H1 (cell line): ENCODE results near the gene FBXO34. TPM values are rescaled to one million over a fixed set of nuclear protein-coding genes. Genes with fewer than 3 reads are reported as not detected.

Source experiments
- POU5F1 ChIP-seq: IDR thresholded peaks from 2 replicates; pipeline ENCODE4 v1.6.1; 2011; ENCODE audit warnings: low read depth, mild to moderate bottlenecking, low read length, moderate library complexity
- polyA plus RNA-seq, 7 experiments: library from polyadenylated mRNA; depleted of rRNA in 3 of 7; stranded (reverse) in 5 of 7; unstranded in 2 of 7; fragments of >200 nt in 5 of 7; fragments of 200-250 nt in 2 of 7; gene quantifications; 1 replicate in 5 of 7; 2 replicates in 1 of 7; 4 replicates in 1 of 7; pipeline versions ENCODE4 v1.2.1 to v1.2.3, GENCODE V29; 2011 to 2013; ENCODE audit warnings: missing spikeins in 2 of 7, mixed read lengths in 2 of 7
- total RNA-seq: library from RNA; stranded (reverse); fragmentation: NEBNext Ultra II Directional; extraction: Animal tissue kit (Norgen Biotek cat#: 25700); gene quantifications from 2 replicates; pipeline ENCODE4 v1.2.1, GENCODE V29; 2021

Gene FBXO34
- total and polyA plus RNA-seq, 2 of the 8 experiments (the other 6 are each of a cell fraction or from before 2014, with no cell fraction given) = 7.0 to 14.4 TPM

GRCh38 chr14:55340482-55340881, 69.3 kb downstream of the FBXO34 start (continued):
- no peak for TF ChIP-seq POU5F1
